ENCODE measurements around the gene IRX6. TPM values are rescaled to one million over a fixed set of nuclear protein-coding genes. Genes with fewer than 3 reads are reported as not detected.

IRX6 gene
- total RNA-seq, result not detected

- no peak for DNase-seq
- peaks cover 44% of the 10 kb centered on the region for H3K27me3 Mint-ChIP-seq
- no peak within 1 kb of the TSS for H3K27ac Mint-ChIP-seq
- no peaks in the 10 kb centered on the region for H3K4me1 Mint-ChIP-seq
- H3K4me3 Mint-ChIP-seq, result no peak within 1 kb of the TSS
- POLR2A ChIA-PET, result interaction anchor here (0.7 kb wide), 1 partner anchor 270 kb away, joined by 4 read pairs; no protein-coding TSS in a partner anchor
- no peaks in the 10 kb centered on the region for H3K36me3 Mint-ChIP-seq
- no peak for ATAC-seq (ENCODE audit: low read depth)
- H3K9me3 Mint-ChIP-seq, result no peaks in the 10 kb centered on the region
Observed at GRCh38 chr16:55323637-55324271, at the start of gene IRX6. IRX6 (plus strand) TSS chr16:55324203; CDS start chr16:55325092, 889 bp downstream.

- no peaks in the 10 kb centered on the region for H3K27me3 Mint-ChIP-seq
- H3K27ac Mint-ChIP-seq, result no peak overlapping the region
- no peaks in the 10 kb centered on the region for H3K4me1 Mint-ChIP-seq
- no peaks in the 10 kb centered on the region for H3K9me3 Mint-ChIP-seq
- no peak overlapping the region for H3K4me3 Mint-ChIP-seq
- no peak for DNase-seq
- POLR2A ChIA-PET, result no interaction called here
- no peak for ATAC-seq (ENCODE audit: low read depth)
- no peaks in the 10 kb centered on the region for H3K36me3 Mint-ChIP-seq
Observed at GRCh38 chr16:55274391-55274790, 49.6 kb upstream of the IRX6 start.

GRCh38 chr16:55275167-55275566, 48.8 kb upstream of the IRX6 start:
- H3K4me3 Mint-ChIP-seq, result no peak overlapping the region
- POLR2A ChIA-PET, result no interaction called here
- no peak overlapping the region for H3K27ac Mint-ChIP-seq
- ATAC-seq (ENCODE audit: low read depth), result no peak
- H3K36me3 Mint-ChIP-seq, result no peaks in the 10 kb centered on the region
- H3K4me1 Mint-ChIP-seq, result no peaks in the 10 kb centered on the region
- no peak for DNase-seq
- H3K27me3 Mint-ChIP-seq, result no peaks in the 10 kb centered on the region
- H3K9me3 Mint-ChIP-seq, result no peaks in the 10 kb centered on the region

- Mint-ChIP-seq H3K27me3 (no peaks in the 10 kb centered on the region), H3K9me3 (no peaks in the 10 kb centered on the region), H3K4me1 (no peaks in the 10 kb centered on the region), H3K4me3 (no peak overlapping the region), H3K36me3 (no peaks in the 10 kb centered on the region), H3K27ac (no peak overlapping the region)
- DNase-seq (no peak), ATAC-seq (ENCODE audit: low read depth) (no peak)
- POLR2A ChIA-PET, result no interaction called here
Observed at GRCh38 chr16:55275869-55276268, 48.1 kb upstream of the IRX6 start.

- Mint-ChIP-seq H3K27ac (no peak overlapping the region), H3K27me3 (no peaks in the 10 kb centered on the region), H3K4me3 (no peak overlapping the region), H3K36me3 (no peaks in the 10 kb centered on the region), H3K4me1 (no peaks in the 10 kb centered on the region), H3K9me3 (no peaks in the 10 kb centered on the region)
- DNase-seq (no peak), ATAC-seq (ENCODE audit: low read depth) (no peak)
- POLR2A ChIA-PET, result no interaction called here
Observed at GRCh38 chr16:55277536-55277935, 46.5 kb upstream of the IRX6 start.

GRCh38 chr16:55279598-55279997, 44.4 kb upstream of the IRX6 start:
- no peaks in the 10 kb centered on the region for H3K9me3 Mint-ChIP-seq
- H3K27ac Mint-ChIP-seq, result no peak overlapping the region
- ATAC-seq (ENCODE audit: low read depth) (no peak), DNase-seq (no peak)
- no peaks in the 10 kb centered on the region for H3K36me3 Mint-ChIP-seq
- H3K27me3 Mint-ChIP-seq, result no peaks in the 10 kb centered on the region
- H3K4me1 Mint-ChIP-seq, result no peaks in the 10 kb centered on the region
- POLR2A ChIA-PET, result no interaction called here
- no peak overlapping the region for H3K4me3 Mint-ChIP-seq

- no peak for ATAC-seq (ENCODE audit: low read depth)
- no peak overlapping the region for H3K27ac Mint-ChIP-seq
- H3K9me3 Mint-ChIP-seq, result no peaks in the 10 kb centered on the region
Observed at GRCh38 chr16:55280587-55280986, 43.4 kb upstream of the IRX6 start.

GRCh38 chr16:55282441-55282840, 41.6 kb upstream of the IRX6 start:
- Mint-ChIP-seq H3K27me3 (no peaks in the 10 kb centered on the region), H3K36me3 (no peaks in the 10 kb centered on the region), H3K27ac (no peak overlapping the region), H3K4me1 (no peaks in the 10 kb centered on the region), H3K4me3 (no peak overlapping the region), H3K9me3 (no peaks in the 10 kb centered on the region)
- ATAC-seq (ENCODE audit: low read depth) (no peak), DNase-seq (no peak)
- POLR2A ChIA-PET, result no interaction called here

More at GRCh38 chr16:55280587-55280986, 43.4 kb upstream of the IRX6 start:
- POLR2A ChIA-PET, result no interaction called here
- H3K36me3 Mint-ChIP-seq, result no peaks in the 10 kb centered on the region
- H3K4me3 Mint-ChIP-seq, result no peak overlapping the region
- no peaks in the 10 kb centered on the region for H3K27me3 Mint-ChIP-seq
- no peaks in the 10 kb centered on the region for H3K4me1 Mint-ChIP-seq
- DNase-seq, result no peak

- ATAC-seq (ENCODE audit: low read depth), result no peak
- H3K4me3 Mint-ChIP-seq, result no peak overlapping the region
- H3K27me3 Mint-ChIP-seq, result no peaks in the 10 kb centered on the region
- H3K36me3 Mint-ChIP-seq, result no peaks in the 10 kb centered on the region
- H3K27ac Mint-ChIP-seq, result no peak overlapping the region
- no peak for DNase-seq
- POLR2A ChIA-PET, result no interaction called here
- no peaks in the 10 kb centered on the region for H3K4me1 Mint-ChIP-seq
- peaks cover 1% of the 10 kb centered on the region for H3K9me3 Mint-ChIP-seq
Observed at GRCh38 chr16:55283812-55284717, 39.9 kb upstream of the IRX6 start.

GRCh38 chr16:55284718-55285099, 39.3 kb upstream of the IRX6 start:
- Mint-ChIP-seq H3K9me3 (peaks cover 1% of the 10 kb centered on the region), H3K4me3 (no peak overlapping the region), H3K27me3 (no peaks in the 10 kb centered on the region), H3K4me1 (no peaks in the 10 kb centered on the region), H3K36me3 (no peaks in the 10 kb centered on the region), H3K27ac (no peak overlapping the region)
- POLR2A ChIA-PET, result no interaction called here
- no peak for DNase-seq
- no peak for ATAC-seq (ENCODE audit: low read depth)

GRCh38 chr16:55285586-55285985, 38.4 kb upstream of the IRX6 start:
- ATAC-seq (ENCODE audit: low read depth) (no peak), DNase-seq (no peak)
- Mint-ChIP-seq H3K36me3 (no peaks in the 10 kb centered on the region), H3K9me3 (peaks cover 1% of the 10 kb centered on the region), H3K4me1 (no peaks in the 10 kb centered on the region), H3K4me3 (no peak overlapping the region), H3K27me3 (no peaks in the 10 kb centered on the region), H3K27ac (no peak overlapping the region)
- POLR2A ChIA-PET, result no interaction called here

- H3K36me3 Mint-ChIP-seq, result no peaks in the 10 kb centered on the region
- no peak overlapping the region for H3K27ac Mint-ChIP-seq
- peaks cover 2% of the 10 kb centered on the region for H3K27me3 Mint-ChIP-seq
- H3K4me3 Mint-ChIP-seq, result no peak overlapping the region
- POLR2A ChIA-PET, result no interaction called here
- no peak for ATAC-seq (ENCODE audit: low read depth)
- H3K4me1 Mint-ChIP-seq, result no peaks in the 10 kb centered on the region
- DNase-seq, result no peak
- peaks cover 3% of the 10 kb centered on the region for H3K9me3 Mint-ChIP-seq
Observed at GRCh38 chr16:55289353-55289752, 34.6 kb upstream of the IRX6 start.

- DNase-seq (no peak), ATAC-seq (ENCODE audit: low read depth) (no peak)
- POLR2A ChIA-PET, result no interaction called here
- Mint-ChIP-seq H3K4me3 (no peak overlapping the region), H3K9me3 (peaks cover 3% of the 10 kb centered on the region), H3K27me3 (peaks cover 2% of the 10 kb centered on the region), H3K36me3 (no peaks in the 10 kb centered on the region), H3K27ac (no peak overlapping the region), H3K4me1 (no peaks in the 10 kb centered on the region)
Observed at GRCh38 chr16:55291847-55292246, 32.2 kb upstream of the IRX6 start.

- Mint-ChIP-seq H3K27me3 (peaks cover 2% of the 10 kb centered on the region), H3K4me3 (no peak overlapping the region), H3K27ac (no peak overlapping the region), H3K36me3 (no peaks in the 10 kb centered on the region), H3K4me1 (no peaks in the 10 kb centered on the region), H3K9me3 (peaks cover 3% of the 10 kb centered on the region)
- ATAC-seq (ENCODE audit: low read depth) (no peak), DNase-seq (no peak)
- POLR2A ChIA-PET, result no interaction called here
Observed at GRCh38 chr16:55292491-55292890, 31.5 kb upstream of the IRX6 start.
